Measurements from ENCODE around the gene UBE2O. TPM values are rescaled to one million over a fixed set of nuclear protein-coding genes. Genes with fewer than 3 reads are reported as not detected.
A peak's percentile ranks its signal among the peaks of the same experiment; 100 is the strongest.

The UBE2O gene
- total RNA-seq, 2 experiments from 2014 or later: 43.4 to 79.6 TPM

- intact Hi-C loops (cut with micrococcal nuclease; ENCODE audit: unreplicated experiment): loop anchor here (10.0 kb wide), 2 partner anchors 232 to 948 kb away; partner anchors contain the start of gene UBALD2
- no peaks in the 10 kb centered on the region for H4K20me1 ChIP-seq (ENCODE audit: insufficient read depth, low read length)
- no peak overlapping the region for H3K4me3 ChIP-seq (ENCODE audit: low read depth, low read length, poor library complexity, severe bottlenecking)
- TF ChIP-seq EZH2phosphoT487 (IDR thresholded peaks at IDR 0.05; ENCODE audit: borderline replicate concordance, low read depth, low read length): no peak
- TF ChIP-seq, protein P1, sequence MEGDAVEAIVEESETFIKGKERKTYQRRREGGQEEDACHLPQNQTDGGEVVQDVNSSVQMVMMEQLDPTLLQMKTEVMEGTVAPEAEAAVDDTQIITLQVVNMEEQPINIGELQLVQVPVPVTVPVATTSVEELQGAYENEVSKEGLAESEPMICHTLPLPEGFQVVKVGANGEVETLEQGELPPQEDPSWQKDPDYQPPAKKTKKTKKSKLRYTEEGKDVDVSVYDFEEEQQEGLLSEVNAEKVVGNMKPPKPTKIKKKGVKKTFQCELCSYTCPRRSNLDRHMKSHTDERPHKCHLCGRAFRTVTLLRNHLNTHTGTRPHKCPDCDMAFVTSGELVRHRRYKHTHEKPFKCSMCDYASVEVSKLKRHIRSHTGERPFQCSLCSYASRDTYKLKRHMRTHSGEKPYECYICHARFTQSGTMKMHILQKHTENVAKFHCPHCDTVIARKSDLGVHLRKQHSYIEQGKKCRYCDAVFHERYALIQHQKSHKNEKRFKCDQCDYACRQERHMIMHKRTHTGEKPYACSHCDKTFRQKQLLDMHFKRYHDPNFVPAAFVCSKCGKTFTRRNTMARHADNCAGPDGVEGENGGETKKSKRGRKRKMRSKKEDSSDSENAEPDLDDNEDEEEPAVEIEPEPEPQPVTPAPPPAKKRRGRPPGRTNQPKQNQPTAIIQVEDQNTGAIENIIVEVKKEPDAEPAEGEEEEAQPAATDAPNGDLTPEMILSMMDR (conservative IDR thresholded peaks at IDR 0.05; ENCODE audit: low read length): no peak
- POLR2A ChIA-PET: interaction anchor here (1.2 to 8.2 kb wide), 3 partner anchors 12 to 233 kb away, joined by 3 to 57 read pairs (median 4); no protein-coding TSS in a partner anchor
- BruUV-seq (replicated peaks): no TSS peak
- CTCF ChIA-PET (ENCODE audit: unreplicated experiment): no interaction called here
- DNase-seq (ENCODE audit: low spot score): no peak
- H2AFZ ChIP-seq (ENCODE audit: low read length): no peak overlapping the region
- peak overlapping the region; percentile 98 for H3K4me2 ChIP-seq (ENCODE audit: low read length)
- peaks cover 86% of the 10 kb centered on the region for H3K4me1 ChIP-seq (ENCODE audit: insufficient read depth, low read length, poor library complexity, severe bottlenecking)
- peaks cover 21% of the 10 kb centered on the region; the same call in 1 of the 2 replicates for H3K36me3 ChIP-seq (ENCODE audit: insufficient read depth, low read length)
- H3K9me3 ChIP-seq (ENCODE audit: low read length): no peaks in the 10 kb centered on the region
- H3K9me2 ChIP-seq (ENCODE audit: insufficient read depth, low read length): no peaks in the 10 kb centered on the region
- H3K79me2 ChIP-seq (ENCODE audit: insufficient read depth, low read depth, low read length): peaks cover 49% of the 10 kb centered on the region
- H3K27ac ChIP-seq (ENCODE audit: low read depth, low read length, poor library complexity, severe bottlenecking): peak overlapping the region; percentile 83
These were observed 43.5 kb upstream of the UBE2O start for GRCh38 chr17:76496464-76496863.

DNA sequence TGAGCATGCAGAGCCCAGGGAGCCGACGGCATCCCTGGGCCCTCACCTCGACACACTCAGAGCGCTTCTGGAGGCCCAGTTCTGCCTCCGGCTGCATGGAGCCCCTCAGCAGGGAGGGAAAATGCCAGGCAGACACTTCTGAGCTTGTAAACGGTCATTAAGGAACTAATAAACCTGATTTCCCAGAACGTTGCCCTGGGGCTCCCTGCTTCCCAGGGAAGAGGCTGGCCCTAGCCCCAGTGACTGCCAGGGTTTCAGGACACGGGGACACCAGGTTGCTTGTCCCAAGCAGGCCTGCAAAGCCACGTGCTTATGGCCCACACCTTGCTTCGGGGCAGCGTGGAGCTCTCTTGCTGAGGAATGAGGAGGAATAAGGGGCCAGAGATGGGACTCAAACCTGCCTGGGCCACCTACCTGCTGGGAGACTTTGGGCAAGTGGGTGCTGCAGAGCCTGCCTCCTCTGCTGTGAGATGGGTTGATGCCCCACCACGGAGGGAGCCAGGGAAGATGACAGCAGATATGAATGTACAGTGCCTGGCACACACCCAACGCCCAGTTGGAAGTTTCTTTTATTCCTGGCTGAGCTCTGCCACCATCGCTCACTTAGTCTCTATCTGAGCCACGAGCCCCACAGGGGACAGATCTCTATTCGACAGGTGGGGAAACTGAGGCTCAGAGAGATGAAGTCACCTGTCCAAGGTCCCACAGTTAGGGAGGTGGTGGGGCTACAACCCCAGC is 42.9 kb upstream of the UBE2O start:
- H4K20me1 ChIP-seq (ENCODE audit: insufficient read depth, low read length): no peaks in the 10 kb centered on the region
- peak overlapping the region; percentile 83 for H3K27ac ChIP-seq (ENCODE audit: low read depth, low read length, poor library complexity, severe bottlenecking)
- no peak for DNase-seq (ENCODE audit: low spot score)
- peaks cover 21% of the 10 kb centered on the region; the same call in 1 of the 2 replicates for H3K36me3 ChIP-seq (ENCODE audit: insufficient read depth, low read length)
- H3K9me3 ChIP-seq (ENCODE audit: low read length): no peaks in the 10 kb centered on the region
- TF ChIP-seq, protein P1 (conservative IDR thresholded peaks at IDR 0.05; ENCODE audit: low read length): no peak
- no peak for TF ChIP-seq EZH2phosphoT487 (IDR thresholded peaks at IDR 0.05; ENCODE audit: borderline replicate concordance, low read depth, low read length)
- H3K4me2 ChIP-seq (ENCODE audit: low read length): peak overlapping the region; percentile 98
- H3K4me1 ChIP-seq (ENCODE audit: insufficient read depth, low read length, poor library complexity, severe bottlenecking): peaks cover 91% of the 10 kb centered on the region
- H3K4me3 ChIP-seq (ENCODE audit: low read depth, low read length, poor library complexity, severe bottlenecking): no peak overlapping the region
- H2AFZ ChIP-seq (ENCODE audit: low read length): no peak overlapping the region
- ChIA-PET POLR2A (interaction anchor here (1.2 to 1.6 kb wide), 2 partner anchors 13 to 232 kb away, joined by 3 to 4 read pairs; no protein-coding TSS in a partner anchor), CTCF (ENCODE audit: unreplicated experiment) (interaction anchor here (0.8 kb wide), 1 partner anchor 21 kb away, joined by 3 read pairs; no protein-coding TSS in a partner anchor)
- peaks cover 47% of the 10 kb centered on the region for H3K79me2 ChIP-seq (ENCODE audit: insufficient read depth, low read depth, low read length)
- intact Hi-C loops (cut with micrococcal nuclease; ENCODE audit: unreplicated experiment): loop anchor here (10.0 kb wide), 2 partner anchors 231 to 949 kb away; partner anchors contain the start of gene UBALD2
- no peaks in the 10 kb centered on the region for H3K9me2 ChIP-seq (ENCODE audit: insufficient read depth, low read length)
- TSS peak; percentile 7 for BruUV-seq (replicated peaks)
